ENCODE results near the gene ERBB4.

- TF ChIP-seq, protein P1, sequence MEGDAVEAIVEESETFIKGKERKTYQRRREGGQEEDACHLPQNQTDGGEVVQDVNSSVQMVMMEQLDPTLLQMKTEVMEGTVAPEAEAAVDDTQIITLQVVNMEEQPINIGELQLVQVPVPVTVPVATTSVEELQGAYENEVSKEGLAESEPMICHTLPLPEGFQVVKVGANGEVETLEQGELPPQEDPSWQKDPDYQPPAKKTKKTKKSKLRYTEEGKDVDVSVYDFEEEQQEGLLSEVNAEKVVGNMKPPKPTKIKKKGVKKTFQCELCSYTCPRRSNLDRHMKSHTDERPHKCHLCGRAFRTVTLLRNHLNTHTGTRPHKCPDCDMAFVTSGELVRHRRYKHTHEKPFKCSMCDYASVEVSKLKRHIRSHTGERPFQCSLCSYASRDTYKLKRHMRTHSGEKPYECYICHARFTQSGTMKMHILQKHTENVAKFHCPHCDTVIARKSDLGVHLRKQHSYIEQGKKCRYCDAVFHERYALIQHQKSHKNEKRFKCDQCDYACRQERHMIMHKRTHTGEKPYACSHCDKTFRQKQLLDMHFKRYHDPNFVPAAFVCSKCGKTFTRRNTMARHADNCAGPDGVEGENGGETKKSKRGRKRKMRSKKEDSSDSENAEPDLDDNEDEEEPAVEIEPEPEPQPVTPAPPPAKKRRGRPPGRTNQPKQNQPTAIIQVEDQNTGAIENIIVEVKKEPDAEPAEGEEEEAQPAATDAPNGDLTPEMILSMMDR (IDR thresholded peaks at IDR 0.05) = no peak
- no peak for TF ChIP-seq POLR2A (IDR thresholded peaks at IDR 0.05)
Measured at GRCh38 chr2:212033888-212034287, 504.7 kb downstream of the ERBB4 start.

Measured in Peyer's patch (tissue), 4 donors.